Stimulated activated CD4-positive, alpha-beta T cell treated with anti-CD3 and anti-CD28 coated beads, Interleukin-4, amount 100 ng/mL, for 1 hour (primary cell): ENCODE data around the gene AKAP9.
"Not testable (repeated sequence)": the region's sequence is repeated elsewhere in the genome, so short reads cannot be mapped to it uniquely, and the experiment has no call there.

Experiments
- DNase-seq: peaks from one replicate; pipeline ENCODE4 v3.0.0-alpha.2; 2020

Gene AKAP9

DNA sequence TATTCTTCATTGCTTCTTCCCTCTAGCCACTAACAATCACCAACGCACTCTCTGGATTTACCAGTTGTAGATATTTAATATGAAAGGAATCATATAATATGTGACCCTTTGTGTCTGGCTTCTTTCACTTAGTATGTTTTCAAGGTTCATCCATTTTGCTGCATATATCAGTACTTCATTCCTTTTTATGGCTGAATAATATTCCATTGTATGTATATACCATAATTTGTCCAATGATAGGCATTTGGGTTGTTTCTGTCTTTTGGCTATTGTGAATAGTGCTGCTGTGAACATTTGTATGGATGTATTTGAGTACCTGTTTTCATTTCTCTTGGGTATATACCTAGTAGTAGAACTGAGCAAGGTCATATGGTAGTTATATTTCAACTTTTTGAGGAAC lies 7.3 kb downstream of the AKAP9 start:
- DNase-seq: no peak

DNA sequence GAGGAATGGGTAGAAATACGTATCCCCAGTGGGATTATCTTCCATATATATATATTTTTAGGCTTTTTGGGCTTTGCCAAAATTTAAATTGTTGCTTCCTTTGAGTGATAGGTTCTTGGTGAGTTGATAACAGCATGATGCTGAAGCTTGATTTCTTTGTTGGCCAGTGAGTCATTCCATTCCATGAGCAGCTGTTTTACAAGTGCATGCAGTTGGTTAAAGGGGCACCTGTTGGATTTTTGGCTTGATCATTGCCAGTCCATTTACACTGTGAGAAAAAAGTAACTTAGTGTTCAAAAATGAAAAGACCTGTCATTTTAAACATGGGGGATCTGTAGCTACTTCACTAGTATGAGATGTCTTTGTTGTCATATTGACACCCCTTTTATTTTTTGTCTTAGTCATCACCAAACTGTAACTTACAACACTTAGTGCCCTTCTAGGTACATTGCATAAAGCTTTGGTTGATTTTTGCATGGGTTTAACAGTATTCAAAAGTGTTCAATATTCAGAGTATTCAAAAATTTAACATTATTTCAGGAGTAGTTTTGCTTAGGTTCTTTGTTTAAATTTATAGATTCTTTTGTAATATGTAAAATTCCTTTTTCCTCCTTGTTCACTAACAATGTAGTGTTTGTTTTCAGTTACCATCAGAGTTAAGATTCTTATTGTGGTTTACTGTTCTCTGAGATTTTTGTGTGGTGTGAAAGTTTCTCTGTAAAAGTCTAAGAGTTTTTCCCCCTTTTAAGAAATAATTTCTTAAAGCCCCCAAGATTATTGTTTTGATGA lies 8.8 kb downstream of the AKAP9 start:
- DNase-seq: no peak

- no peak for DNase-seq
Measured at GRCh38 chr7:91953618-91954017, 13.0 kb downstream of the AKAP9 start.

- not testable (repeated sequence) for DNase-seq
Measured at GRCh38 chr7:91956464-91956863, 15.8 kb downstream of the AKAP9 start.

GRCh38 chr7:91957232-91957631 lies 16.6 kb downstream of the AKAP9 start:
- no peak for DNase-seq

DNA sequence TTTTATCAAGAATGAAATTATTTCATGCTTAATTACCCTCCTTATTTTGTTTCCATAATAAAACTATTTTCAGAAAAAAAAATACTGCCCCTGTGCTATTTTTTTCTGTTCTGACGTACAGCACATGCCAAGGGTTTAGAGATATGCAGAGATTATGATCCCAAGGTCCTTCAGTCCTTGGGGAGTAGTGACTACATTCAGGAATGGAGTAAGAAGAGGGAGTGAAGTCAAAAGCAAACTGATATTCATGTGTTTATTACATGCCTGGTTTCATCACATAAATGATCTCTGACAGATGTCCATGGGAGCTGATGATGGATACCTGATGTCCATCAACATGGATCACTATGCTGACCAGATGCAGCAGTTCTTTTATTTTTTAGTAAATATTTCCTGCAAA lies 17.2 kb downstream of the AKAP9 start:
- DNase-seq: no peak

DNA sequence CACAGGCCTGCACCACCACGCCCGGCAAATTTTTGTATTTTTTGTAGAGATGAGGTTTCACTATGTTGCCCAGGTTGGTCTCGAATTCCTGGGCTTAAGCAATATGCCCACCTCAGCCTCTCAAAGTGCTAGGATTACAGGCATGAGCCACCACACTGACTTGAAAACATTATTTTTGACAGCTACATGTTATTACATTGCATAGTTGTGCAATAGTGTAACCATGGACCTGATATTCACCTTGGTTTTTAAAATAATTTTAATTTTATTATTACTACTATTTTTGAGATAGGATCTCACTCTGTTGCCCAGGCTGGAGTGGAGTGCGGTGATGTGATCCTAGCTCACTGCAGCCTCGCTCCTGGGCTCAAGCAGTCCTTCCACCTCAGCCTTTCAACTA lies 18.4 kb downstream of the AKAP9 start:
- DNase-seq: no peak

DNA sequence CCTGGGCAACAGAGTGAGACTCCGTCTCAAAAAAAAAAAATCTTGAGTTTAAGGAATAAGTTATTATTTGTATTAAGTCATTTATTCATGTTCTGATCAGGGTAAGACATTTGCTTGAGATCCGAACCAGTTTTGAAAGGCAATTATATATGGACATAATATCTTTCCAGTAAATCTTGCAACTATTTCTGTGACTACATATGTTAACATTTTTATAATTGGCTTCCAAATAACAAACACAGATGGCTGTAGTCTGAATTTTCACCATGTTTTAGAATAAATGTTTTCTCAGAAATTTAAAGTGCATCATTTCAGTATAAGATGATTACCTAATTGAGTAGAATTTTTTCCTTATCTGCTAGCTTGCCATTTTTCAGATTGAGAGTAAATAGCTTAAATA lies 21.2 kb downstream of the AKAP9 start:
- no peak for DNase-seq

- DNase-seq: no peak
Measured at GRCh38 chr7:91962419-91962818, 21.8 kb downstream of the AKAP9 start.

GRCh38 chr7:91967513-91967912 lies 26.9 kb downstream of the AKAP9 start:
- DNase-seq: not testable (repeated sequence)

GRCh38 chr7:91973639-91974038 lies 33.0 kb downstream of the AKAP9 start:
- DNase-seq: no peak

DNA sequence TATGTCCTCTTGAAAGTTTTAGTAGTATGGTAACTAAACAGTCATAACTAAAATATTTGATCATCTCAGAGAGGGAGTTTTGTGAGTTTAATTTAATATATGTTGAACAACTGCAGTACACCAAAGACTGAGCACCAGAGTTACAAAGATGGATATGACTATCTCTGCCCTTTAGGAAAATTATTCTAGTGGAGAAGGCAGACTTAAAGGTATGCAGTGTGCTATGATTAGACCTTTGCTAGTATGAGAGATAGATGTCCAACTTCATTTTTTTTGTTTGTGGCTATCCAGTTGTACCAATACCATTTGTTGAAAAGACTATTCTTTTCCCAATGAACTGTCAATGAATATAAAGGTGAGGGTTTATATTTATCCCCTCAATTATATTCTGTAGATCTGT lies 33.4 kb downstream of the AKAP9 start:
- DNase-seq: no peak

- no peak for DNase-seq
Measured at GRCh38 chr7:91976743-91977142, 36.1 kb downstream of the AKAP9 start.

- DNase-seq: no peak
Measured at GRCh38 chr7:91979590-91979989, 38.9 kb downstream of the AKAP9 start.

GRCh38 chr7:91982352-91982751 lies 41.7 kb downstream of the AKAP9 start:
- DNase-seq: not testable (repeated sequence)

DNA sequence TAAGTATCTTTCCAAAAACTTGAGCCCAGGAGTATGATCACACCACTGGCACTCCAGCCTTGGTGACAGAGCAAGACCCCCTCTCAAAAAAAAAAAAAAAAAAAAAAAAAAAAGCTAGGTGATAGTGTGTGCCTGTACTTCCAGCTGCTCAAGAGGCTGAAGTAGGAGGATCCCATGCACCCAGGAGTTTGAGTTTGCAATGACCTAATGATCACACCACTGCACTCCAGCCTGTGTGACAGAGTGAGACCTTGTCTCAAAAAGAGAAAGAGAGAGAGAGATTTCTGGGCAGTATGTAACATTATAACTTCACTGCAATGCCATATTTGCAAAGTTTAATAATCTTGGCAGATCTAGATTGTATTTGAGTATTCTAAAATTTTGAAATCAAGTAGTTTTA lies 47.6 kb downstream of the AKAP9 start:
- no peak for DNase-seq

DNA sequence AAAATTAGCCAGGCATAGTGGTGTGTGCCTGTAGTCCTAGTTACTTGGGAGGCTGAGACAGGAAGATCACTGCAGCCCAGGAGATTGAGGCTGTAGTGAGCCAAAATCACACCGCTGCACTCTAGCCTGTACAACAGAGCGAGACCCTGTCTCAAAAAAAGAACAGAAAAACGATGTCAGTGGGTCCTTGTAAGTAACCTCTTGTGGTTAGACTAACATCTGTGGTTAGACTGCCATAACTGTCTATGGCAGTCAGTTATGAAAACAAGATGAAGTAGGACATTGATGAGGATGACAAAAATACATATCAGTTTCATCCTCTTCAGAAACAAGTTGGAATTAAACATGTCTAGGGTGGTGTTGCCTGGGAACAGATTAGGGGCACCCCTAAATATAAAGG lies 53.3 kb downstream of the AKAP9 start:
- DNase-seq: no peak

GRCh38 chr7:91995391-91996105 lies 54.9 kb downstream of the AKAP9 start:
- DNase-seq: no peak

- DNase-seq: no peak
Measured at GRCh38 chr7:91999631-92000565, 59.2 kb downstream of the AKAP9 start.

DNA sequence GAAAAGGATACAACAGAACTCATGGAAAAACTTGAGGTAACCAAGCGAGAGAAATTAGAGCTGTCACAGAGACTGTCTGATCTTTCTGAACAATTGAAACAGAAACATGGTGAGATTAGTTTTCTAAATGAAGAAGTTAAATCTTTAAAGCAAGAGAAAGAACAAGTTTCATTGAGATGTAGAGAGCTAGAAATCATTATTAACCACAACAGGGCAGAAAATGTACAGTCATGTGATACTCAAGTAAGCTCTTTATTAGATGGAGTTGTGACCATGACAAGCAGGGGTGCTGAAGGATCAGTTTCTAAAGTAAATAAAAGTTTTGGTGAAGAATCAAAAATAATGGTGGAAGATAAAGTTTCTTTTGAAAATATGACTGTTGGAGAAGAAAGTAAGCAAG lies 62.1 kb downstream of the AKAP9 start:
- DNase-seq: no peak

DNA sequence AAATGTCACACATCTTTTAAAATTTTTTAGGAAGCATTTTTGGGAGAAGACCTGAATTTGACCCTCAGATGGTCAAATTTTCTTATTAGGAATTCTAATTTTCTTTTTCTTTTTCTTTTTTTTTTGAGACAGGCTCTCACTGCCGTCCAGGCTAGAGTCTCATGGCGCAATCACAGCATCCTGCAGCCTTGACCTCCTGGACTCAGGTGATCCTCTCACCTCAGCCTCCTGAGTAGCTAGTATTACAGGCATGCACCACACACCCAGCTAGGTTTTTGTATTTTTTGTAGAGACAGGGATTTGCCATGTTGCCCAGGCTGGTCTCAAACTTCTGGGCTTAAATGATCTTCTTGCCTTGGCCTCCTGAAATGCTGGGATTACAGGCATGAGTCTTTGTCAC lies 65.4 kb downstream of the AKAP9 start:
- no peak for DNase-seq

DNA sequence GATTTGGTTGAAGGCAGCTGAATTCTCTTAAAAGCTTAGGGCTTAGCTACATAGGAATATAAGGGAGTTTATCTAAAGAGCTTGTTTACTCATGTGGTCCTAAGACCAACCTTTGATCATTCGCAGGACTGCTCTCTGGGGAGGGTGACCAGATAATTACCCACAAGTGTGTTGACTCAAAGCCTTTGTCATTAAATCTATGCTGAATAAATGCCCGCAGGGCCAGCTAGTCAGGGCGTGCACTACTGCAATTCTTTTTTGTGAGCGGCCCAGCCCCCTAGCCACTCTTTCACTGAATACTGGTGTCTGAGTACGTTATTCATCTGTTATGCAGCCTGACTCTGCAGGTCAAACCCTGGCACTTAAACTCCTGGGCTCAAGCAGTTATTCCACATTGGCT lies 69.6 kb downstream of the AKAP9 start:
- no peak for DNase-seq

DNA sequence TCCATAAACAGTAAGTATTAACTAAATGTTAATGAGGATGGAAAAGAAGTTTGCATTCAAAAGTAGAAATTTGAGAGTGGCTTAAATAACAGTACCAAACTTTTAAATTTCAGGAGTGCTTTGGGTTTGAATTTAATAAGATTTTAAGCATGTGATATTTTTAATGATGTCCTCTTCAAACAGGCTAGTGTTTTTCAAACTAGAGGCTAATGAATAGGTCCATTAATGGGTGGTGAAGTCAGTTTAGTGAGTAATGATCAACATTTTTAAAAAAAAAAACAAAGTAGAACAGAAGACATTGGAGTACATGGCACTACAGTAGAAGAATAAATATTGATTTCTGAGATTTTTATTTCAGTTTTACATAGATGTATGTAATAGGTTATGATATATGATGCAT lies 72.9 kb downstream of the AKAP9 start:
- no peak for DNase-seq

GRCh38 chr7:92020636-92021035 lies 80.0 kb downstream of the AKAP9 start:
- no peak for DNase-seq
